ENCODE results near the gene VPS8. TPM values are rescaled to one million over a fixed set of nuclear protein-coding genes. Genes with fewer than 3 reads are reported as not detected.

Gene VPS8, protein sequence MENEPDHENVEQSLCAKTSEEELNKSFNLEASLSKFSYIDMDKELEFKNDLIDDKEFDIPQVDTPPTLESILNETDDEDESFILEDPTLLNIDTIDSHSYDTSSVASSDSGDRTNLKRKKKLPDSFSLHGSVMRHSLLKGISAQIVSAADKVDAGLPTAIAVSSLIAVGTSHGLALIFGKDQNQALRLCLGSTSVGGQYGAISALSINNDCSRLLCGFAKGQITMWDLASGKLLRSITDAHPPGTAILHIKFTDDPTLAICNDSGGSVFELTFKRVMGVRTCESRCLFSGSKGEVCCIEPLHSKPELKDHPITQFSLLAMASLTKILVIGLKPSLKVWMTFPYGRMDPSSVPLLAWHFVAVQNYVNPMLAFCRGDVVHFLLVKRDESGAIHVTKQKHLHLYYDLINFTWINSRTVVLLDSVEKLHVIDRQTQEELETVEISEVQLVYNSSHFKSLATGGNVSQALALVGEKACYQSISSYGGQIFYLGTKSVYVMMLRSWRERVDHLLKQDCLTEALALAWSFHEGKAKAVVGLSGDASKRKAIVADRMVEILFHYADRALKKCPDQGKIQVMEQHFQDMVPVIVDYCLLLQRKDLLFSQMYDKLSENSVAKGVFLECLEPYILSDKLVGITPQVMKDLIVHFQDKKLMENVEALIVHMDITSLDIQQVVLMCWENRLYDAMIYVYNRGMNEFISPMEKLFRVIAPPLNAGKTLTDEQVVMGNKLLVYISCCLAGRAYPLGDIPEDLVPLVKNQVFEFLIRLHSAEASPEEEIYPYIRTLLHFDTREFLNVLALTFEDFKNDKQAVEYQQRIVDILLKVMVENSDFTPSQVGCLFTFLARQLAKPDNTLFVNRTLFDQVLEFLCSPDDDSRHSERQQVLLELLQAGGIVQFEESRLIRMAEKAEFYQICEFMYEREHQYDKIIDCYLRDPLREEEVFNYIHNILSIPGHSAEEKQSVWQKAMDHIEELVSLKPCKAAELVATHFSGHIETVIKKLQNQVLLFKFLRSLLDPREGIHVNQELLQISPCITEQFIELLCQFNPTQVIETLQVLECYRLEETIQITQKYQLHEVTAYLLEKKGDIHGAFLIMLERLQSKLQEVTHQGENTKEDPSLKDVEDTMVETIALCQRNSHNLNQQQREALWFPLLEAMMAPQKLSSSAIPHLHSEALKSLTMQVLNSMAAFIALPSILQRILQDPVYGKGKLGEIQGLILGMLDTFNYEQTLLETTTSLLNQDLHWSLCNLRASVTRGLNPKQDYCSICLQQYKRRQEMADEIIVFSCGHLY (N-terminal part only)
- 70.4 and 94.6 TPM in 2 replicates for total RNA-seq

DNA sequence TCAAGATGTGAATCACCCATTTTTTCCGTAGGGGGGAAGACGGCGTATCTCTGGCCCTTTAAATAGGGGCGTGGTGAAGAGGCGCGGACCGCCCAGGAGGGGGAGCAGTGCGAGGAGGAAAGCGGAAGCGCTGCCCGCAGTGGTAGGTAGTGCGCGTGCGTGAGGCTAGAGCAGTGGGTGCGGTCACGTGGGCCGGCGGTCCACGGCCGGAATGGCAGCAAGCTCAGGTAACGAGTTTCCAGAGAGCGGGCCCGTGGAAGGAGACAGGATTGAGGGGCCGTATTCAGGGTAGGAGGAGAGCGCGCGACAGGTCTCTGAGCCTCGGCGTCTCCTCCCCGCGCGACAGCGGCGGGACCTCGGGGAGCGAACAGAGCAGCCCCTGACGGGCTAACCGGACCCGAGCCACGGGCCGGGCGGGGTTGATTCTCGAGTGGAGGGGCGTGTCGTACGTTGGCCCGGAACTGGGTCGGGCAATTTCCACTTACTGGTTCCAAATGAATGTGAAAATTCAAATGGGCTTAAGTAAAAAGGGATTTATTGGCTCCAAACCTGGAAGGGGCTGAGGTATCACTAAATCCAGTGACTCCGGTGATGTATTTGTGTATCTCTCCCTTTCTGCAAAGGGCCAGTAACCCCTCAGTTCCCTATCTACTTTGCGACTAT lies at the start of gene VPS8:
Gene VPS8, plus strand, starts transcription at position 168 of the 663 bp plus-strand sequence. CDS start 12,467 bp downstream, outside the sequence.

Other genes starting within 250 kb of the VPS8 start
- gene MAGEF1, start 100.1 kb upstream of the VPS8 start, total RNA-seq = 13.0 and 17.4 TPM in 2 replicates